Glutamatergic neuron (in vitro differentiated cells): ENCODE data around the gene METTL25B. TPM values are rescaled to one million over a fixed set of nuclear protein-coding genes. Genes with fewer than 3 reads are reported as not detected.

ENCODE experiments used
- DNase-seq: peaks from one replicate; pipeline ENCODE4 v3.0.0; 2022
- H3K27ac Mint-ChIP-seq: one replicate; pipeline ENCODE4 v1.8.0; 2020; ENCODE audit warnings: mild to moderate bottlenecking, mixed read lengths, inconsistent platforms; ENCODE audit not compliant: unreplicated experiment
- H3K27me3 Mint-ChIP-seq: one replicate; pipeline ENCODE4 v1.8.0; 2020; ENCODE audit warnings: mild to moderate bottlenecking, moderate library complexity, mixed read lengths, inconsistent platforms; ENCODE audit not compliant: unreplicated experiment
- H3K36me3 Mint-ChIP-seq: one replicate; pipeline ENCODE4 v1.8.0; 2020; ENCODE audit warnings: mild to moderate bottlenecking, mixed read lengths, inconsistent platforms; ENCODE audit not compliant: unreplicated experiment
- H3K4me1 Mint-ChIP-seq: one replicate; pipeline ENCODE4 v1.8.0; 2020; ENCODE audit warnings: mild to moderate bottlenecking, low read depth, mixed read lengths, inconsistent platforms; ENCODE audit not compliant: unreplicated experiment
- H3K4me3 Mint-ChIP-seq: one replicate; pipeline ENCODE4 v1.8.0; 2020; ENCODE audit warnings: mild to moderate bottlenecking, mixed read lengths, inconsistent platforms; ENCODE audit not compliant: unreplicated experiment
- H3K9me3 Mint-ChIP-seq: one replicate; pipeline ENCODE4 v1.8.0; 2020; ENCODE audit warnings: mild to moderate bottlenecking, moderate library complexity, mixed read lengths, inconsistent platforms; ENCODE audit not compliant: unreplicated experiment
- total RNA-seq: library from RNA; stranded (reverse); fragmentation: NEBNext Ultra II Directional; extraction: Animal tissue kit (Norgen Biotek cat#: 25700); gene quantifications from one replicate; pipeline ENCODE4 v1.2.1, GENCODE V29; 2021; ENCODE audit not compliant: unreplicated experiment
- TF ChIP-seq, protein P1 (sequence below): fragments of 200-600 bp; sonication (generic); IDR thresholded peaks from one replicate; pipeline ENCODE4 v1.5.0; 2021; ENCODE audit not compliant: partially characterized antibody, unreplicated experiment

The METTL25B gene
- total RNA-seq, 1 donor from 2014 or later, result 27.1 TPM

DNA sequence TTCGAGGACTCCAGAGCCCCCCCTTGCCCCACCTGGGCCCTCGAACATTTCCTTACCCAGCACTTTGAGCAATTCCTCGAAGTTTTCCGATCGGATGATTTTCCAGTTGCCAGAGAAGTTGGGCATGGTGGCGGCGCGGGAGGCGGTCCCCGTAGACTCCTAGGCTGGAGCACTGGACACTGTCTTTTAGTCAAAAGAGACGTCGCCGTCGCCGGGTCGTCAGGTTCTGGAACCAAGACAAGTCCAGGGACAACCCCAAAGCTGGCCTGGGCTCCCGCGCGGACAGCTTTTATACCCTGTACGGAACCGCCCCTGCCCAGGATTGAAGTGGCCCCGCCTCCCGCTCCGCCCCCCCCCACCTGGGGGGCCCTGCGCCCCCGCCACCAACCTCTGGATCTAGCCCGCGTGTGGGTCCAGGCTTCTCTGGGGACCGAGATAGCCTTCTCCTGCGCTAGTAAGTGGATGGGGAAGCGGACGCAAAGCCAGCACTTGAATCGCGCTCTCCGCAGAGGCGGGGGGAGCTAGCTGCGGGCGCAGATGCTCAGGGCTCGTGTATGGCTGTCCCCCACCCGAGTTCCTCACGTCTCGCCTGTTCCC lies 22.9 kb upstream of the METTL25B start, which contains the start of gene CRABP2:
TSS of gene CRABP2 (minus strand) at position 263 of the 597 bp plus-strand sequence. CDS start at position 126, 137 bp downstream.
- peak; percentile 61 for DNase-seq
- no peaks in the 10 kb centered on the region for H3K9me3 Mint-ChIP-seq
- H3K36me3 Mint-ChIP-seq, result no peaks in the 10 kb centered on the region
- peak within 1 kb of the TSS; percentile 79 for H3K4me3 Mint-ChIP-seq
- no peak within 1 kb of the TSS for H3K27ac Mint-ChIP-seq
- TF ChIP-seq, protein P1, sequence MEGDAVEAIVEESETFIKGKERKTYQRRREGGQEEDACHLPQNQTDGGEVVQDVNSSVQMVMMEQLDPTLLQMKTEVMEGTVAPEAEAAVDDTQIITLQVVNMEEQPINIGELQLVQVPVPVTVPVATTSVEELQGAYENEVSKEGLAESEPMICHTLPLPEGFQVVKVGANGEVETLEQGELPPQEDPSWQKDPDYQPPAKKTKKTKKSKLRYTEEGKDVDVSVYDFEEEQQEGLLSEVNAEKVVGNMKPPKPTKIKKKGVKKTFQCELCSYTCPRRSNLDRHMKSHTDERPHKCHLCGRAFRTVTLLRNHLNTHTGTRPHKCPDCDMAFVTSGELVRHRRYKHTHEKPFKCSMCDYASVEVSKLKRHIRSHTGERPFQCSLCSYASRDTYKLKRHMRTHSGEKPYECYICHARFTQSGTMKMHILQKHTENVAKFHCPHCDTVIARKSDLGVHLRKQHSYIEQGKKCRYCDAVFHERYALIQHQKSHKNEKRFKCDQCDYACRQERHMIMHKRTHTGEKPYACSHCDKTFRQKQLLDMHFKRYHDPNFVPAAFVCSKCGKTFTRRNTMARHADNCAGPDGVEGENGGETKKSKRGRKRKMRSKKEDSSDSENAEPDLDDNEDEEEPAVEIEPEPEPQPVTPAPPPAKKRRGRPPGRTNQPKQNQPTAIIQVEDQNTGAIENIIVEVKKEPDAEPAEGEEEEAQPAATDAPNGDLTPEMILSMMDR, result no peak
- H3K4me1 Mint-ChIP-seq, result peaks cover 20% of the 10 kb centered on the region
- peaks cover 17% of the 10 kb centered on the region for H3K27me3 Mint-ChIP-seq

DNA sequence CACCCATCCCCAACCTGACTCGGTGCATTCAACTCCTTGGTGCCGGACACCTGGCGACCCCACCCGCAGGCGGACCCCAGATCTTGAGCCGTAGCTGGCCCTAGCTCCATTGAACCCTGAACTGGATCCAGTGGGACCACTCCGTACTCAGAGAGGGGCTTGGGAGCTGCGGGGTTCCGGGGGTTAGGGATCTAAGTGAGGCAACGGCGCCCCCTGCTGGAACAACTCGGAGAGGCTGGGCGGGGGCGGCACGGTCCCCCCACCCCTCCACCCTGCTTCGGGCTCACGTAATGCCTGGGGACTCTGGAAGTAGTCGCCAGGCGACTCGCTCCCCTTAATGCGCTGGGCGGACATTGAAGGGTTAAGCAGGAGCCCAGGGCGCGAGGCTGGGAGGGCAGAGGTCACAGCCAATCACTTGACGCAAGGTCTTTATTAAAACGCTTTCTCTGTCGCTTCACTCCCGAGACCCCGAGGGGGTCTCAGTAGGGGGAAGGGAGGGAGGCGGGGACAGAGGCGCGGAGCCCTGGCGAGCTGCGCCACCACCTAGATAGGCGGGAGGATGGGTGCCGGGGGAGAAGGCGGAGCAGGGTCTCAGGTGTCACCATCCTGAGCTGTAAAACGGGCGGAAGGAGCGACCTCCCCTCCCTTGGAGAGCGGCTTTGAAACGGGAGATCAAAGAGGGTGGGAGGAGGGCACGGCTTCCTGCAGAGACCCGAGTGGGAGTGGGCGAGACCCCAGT lies 22.2 kb upstream of the METTL25B start:
- DNase-seq, result peak; percentile 81
- H3K4me1 Mint-ChIP-seq, result peaks cover 20% of the 10 kb centered on the region
- H3K4me3 Mint-ChIP-seq, result peak overlapping the region; percentile 79
- TF ChIP-seq, protein P1, result peak; percentile 87
- H3K27me3 Mint-ChIP-seq, result peaks cover 15% of the 10 kb centered on the region
- no peaks in the 10 kb centered on the region for H3K9me3 Mint-ChIP-seq
- no peaks in the 10 kb centered on the region for H3K36me3 Mint-ChIP-seq
- no peak overlapping the region for H3K27ac Mint-ChIP-seq

DNA sequence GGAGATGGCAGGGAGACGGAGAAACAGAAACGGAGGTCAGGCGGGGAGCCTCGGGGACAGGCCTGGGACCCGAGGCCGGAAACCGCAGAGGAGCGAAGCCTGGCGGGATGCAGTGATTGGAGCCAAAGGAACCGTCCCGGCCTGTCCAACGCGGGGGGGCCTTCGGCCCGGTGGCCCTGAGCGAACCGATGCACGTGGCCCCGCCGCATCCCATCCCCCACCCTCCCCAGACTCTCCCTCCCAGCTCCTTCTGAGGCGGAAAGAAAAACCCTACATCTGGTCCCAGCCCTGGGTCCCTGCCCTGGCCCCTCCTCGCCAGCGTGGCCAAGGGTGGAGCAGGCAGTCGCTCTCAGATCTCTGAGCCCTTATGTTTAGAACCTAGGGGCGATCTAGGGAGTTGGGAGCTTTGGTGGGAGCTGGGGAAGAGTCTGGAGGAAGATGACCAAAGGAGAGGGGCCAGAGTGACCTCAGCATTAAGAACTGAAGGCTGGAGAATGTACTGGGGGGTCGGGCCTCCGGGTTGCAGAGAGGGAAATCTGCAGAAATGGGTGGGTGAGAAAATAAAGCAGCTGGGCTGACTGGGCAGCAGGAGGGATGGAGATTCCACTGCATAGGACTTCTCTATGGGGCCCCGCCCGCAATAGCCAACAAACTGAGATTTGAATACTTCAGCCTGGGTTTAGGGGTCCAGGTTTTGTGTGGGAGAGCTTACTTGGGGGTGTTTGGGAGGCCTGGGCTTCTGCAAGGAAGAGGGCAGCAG lies 21.4 kb upstream of the METTL25B start:
- peaks cover 20% of the 10 kb centered on the region for H3K4me1 Mint-ChIP-seq
- H3K27ac Mint-ChIP-seq, result peak overlapping the region; percentile 65
- H3K36me3 Mint-ChIP-seq, result no peaks in the 10 kb centered on the region
- peaks cover 15% of the 10 kb centered on the region for H3K27me3 Mint-ChIP-seq
- peak; percentile 70 for DNase-seq
- peak overlapping the region; percentile 79 for H3K4me3 Mint-ChIP-seq
- no peaks in the 10 kb centered on the region for H3K9me3 Mint-ChIP-seq
- TF ChIP-seq, protein P1, result no peak

DNA sequence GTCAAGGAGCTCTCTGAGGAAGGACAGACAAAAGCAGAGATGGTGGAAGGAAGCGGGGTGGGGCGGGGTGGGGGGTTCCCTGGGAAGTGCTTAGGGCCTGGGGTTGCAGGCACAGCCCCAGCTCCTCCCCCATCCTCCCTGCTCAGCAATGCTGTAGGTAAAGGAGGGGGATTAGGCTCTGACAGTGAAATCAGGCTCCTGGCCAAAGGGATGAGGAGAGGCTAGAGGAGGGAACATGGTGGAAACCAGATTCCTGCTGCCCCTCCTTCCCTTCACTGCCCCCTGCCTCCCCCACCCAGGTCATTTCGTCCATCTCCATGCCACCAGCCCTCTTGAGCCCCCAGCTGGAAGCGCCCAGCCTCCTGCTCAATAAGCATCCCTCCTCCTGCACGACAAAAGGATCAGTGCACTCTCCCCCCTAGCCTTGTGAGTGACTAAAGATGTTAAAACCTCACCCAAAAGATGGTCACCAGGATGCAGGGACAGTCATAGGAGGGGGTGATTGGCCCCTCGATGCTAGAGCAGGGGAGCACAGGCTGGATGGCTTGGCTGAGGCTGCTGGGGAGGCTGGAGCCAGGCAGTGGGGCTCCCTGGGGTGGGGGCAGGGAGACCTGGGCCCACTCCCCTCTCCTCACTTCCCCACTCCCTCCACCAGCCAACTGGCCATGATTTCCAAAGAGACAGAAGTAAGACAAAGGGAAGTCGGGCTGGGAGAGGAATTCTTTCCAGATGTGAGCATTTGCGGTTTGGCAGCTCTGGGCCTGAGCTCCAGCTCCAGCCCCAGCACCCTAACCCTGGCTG lies 20.7 kb upstream of the METTL25B start:
- Mint-ChIP-seq H3K27me3 (peaks cover 13% of the 10 kb centered on the region), H3K4me1 (peaks cover 20% of the 10 kb centered on the region), H3K4me3 (peak overlapping the region; percentile 79), H3K27ac (no peak overlapping the region), H3K9me3 (no peaks in the 10 kb centered on the region), H3K36me3 (no peaks in the 10 kb centered on the region)
- TF ChIP-seq, protein P1, result no peak
- no peak for DNase-seq
